Activated CD8-positive, alpha-beta memory T cell treated with anti-CD3 and anti-CD28 coated beads for 4 hours (primary cell): Measurements from ENCODE around the gene FBF1.
"Not testable (repeated sequence)": the region's sequence is repeated elsewhere in the genome, so short reads cannot be mapped to it uniquely, and the experiment has no call there.

Source experiments
- DNase-seq, 2 donors: peaks; one replicate each; pipeline ENCODE4 v3.0.0-alpha.2; 2020; ENCODE audit warnings: low read depth in 2 of 2

Gene FBF1

DNA sequence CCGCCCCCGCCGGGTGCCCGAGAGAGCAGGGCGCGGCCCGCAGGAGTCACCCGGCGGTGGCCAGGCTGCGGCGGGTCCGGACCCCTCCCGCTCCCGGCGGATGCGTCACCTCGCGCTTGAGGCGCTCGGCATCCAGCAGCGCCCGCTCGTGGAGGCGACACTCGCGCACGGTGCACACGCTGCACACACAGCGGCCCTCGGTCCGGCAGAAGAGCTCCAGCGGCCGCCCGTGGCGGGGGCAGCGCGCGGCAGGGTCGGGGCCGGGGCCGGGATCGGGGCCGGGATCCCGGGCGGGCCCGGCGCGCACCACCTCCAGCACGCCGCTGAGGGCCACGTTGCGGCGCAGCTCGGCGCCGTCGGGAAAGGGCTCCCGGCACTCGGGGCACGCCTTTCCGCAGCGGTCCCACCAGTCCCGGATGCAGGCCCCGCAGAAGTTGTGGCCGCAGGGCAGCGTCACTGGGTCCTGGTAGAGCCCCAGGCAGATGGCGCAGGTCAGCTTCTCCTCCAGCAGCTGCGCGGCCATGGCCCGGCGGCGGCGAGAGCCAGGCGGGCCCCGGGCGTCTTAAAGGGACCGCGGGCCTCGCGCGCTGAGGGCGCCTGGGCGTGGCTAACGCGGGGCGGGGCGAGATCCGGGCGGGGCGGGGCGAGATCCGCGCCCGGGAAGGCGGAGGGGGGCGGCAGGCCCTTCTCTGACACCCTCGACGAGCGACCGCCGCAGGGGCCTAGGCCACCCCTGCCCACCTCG lies 44.3 kb downstream of the FBF1 start, which contains the start of gene TRIM65:
Gene TRIM65, minus strand, starts transcription at position 537 of the 745 bp plus-strand sequence. Its CDS starts 14 bp downstream, at position 523.
- peak; percentile 54 to 55 for DNase-seq

GRCh38 chr17:75895370-75896155 lies 45.3 kb downstream of the FBF1 start:
- no peak for DNase-seq

DNA sequence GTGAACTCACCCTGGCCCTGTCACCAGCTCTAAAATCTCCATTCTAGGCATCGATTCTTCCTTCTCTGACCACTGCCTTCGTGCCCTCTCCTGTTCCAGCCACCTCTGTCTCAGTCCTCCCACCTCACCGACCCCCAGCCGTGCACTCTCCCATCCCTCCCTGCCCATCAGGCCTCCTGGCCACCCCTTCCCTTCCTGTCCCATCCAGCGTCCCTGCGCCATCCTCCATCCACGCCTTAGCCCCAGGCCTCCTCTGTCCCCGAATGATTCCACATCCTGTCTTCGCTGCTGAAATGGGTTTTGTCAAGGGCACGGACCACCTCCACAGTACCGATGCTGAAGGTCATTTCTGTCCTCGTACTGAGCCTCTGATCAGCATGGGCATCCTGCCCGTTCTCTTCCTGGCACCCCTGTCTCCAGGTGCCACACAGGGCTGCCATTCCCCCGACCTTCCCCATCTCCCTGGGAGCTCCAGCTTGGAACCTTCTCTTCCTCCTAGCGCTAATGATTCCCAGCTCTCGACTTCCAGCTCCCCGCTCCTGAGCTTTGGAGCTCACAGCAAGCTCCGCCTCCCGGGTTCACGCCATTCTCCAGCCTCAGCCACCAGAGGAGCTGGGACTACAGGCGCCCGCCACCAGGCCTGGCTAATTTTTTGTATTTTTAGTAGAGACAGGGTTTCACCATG lies 46.7 kb downstream of the FBF1 start:
- no peak for DNase-seq

- DNase-seq: no peak
Measured at GRCh38 chr17:75893305-75894048, 47.4 kb downstream of the FBF1 start.

GRCh38 chr17:75892556-75893224 lies 48.2 kb downstream of the FBF1 start:
- DNase-seq: no peak

DNA sequence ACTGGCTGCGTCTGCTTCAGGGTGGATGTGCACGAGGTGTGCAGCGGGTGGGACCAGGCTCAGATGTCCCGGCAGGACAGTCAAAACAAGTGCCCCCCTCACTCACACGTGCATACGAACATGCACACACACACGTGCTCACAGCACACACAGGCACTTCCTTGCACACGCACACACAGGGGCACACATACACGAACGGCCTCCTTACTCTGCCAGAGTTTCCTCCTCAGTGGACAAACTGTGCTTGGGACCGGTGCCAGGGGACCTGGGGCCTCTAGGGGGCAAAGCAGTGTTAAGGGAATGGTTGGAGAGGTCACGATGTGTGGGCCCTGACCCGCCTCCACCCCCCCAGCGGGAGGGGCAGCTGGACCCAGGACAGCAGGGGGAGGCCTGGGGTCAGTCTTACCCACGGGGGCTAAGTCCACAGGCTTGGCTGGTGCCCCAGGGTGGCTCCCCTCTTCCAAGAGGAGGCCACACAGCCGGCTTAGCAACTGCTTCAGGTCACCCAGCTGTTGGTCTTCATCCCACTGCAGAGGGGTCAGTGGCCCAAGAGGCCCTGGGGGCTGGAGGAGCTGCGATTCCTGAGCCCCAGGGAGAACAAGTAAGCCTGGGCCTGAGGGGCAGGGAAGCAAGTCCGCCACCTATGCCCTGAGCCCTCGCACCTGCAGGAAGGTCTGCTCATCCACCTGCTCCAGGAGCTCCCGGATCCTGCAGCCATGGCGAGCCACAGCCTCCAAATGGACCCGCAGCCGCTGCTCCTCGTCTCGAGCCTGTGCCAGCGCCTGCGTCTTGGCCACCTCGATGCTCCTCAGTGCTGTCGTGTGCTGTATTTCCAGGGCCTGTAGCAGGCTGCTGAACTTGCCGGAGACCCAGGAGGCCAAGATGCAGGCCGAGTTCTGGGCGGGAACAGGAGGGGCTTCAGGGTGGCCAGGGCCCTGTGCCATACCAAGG lies 49.0 kb downstream of the FBF1 start:
- no peak for DNase-seq

DNA sequence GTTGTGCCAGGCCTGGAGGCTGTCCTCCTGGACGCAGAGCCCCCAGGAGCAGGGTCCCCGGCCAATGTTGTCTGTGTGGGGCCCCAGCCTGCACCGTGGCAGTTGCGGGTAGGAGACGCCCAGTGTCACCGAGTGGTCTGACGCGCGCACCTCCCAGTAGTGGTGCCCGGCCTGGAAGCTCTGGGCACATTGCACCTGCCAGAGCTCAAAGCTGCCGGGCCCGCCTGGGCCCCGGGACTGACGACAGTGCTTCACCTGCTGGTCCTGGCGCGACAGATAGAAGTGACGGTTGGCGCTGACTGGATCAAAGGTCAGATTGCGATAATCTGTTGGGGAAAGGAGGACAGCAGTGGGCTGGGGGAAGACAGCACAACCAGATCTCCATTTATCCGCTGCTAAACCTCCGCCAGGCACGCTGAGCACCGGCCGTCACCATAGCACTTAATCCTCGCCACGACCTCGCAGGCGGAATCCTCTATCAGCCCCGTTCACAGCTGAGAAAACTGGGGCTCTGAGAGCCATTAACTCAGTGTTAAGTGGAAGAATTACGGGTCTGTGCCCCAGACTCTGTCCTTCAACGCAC lies 49.7 kb downstream of the FBF1 start:
- no peak for DNase-seq

GRCh38 chr17:75889454-75889853 lies 51.4 kb downstream of the FBF1 start:
- no peak for DNase-seq

DNA sequence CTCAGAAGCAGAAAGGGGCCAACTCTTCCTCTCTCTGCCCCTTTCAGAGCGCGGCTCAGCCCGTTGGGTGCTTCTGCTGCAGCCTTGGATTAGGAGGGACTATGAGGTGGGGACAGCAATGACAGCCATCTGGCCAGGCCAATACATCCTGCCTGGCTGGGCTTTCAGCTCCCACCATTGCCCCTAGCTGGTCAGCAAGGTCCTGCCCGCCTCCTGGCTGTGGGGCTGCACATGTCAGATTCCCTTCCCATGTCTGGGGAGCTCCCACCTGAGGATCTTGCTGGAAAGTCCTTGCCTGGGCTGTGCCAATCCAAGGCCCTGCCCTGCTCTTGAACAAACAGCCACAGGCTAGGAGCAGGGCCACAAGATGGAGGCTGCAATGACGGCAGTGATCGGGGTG lies 52.4 kb downstream of the FBF1 start:
- no peak for DNase-seq

GRCh38 chr17:75885860-75886259 lies 55.0 kb downstream of the FBF1 start:
- not testable (repeated sequence) for DNase-seq

DNA sequence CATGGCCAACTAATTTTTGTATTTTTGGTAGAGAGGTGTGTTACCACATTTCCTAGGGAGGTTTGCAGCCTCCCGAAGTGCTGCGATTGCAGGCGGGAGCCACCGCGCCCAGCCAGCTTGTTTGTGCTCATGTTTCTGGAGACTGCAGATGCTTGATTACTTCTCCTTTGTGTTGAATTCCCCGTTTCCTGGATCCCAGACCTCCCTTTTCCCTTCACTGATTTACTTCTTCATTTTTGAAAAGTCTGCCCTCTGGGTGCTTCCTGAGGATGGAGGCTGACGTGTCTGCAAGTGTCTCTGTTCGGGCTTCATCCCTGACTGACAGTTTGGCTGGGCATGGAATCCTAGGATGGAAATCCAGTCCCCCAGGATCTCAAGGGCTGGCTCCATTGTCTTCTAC lies 55.4 kb downstream of the FBF1 start:
- no peak for DNase-seq

DNA sequence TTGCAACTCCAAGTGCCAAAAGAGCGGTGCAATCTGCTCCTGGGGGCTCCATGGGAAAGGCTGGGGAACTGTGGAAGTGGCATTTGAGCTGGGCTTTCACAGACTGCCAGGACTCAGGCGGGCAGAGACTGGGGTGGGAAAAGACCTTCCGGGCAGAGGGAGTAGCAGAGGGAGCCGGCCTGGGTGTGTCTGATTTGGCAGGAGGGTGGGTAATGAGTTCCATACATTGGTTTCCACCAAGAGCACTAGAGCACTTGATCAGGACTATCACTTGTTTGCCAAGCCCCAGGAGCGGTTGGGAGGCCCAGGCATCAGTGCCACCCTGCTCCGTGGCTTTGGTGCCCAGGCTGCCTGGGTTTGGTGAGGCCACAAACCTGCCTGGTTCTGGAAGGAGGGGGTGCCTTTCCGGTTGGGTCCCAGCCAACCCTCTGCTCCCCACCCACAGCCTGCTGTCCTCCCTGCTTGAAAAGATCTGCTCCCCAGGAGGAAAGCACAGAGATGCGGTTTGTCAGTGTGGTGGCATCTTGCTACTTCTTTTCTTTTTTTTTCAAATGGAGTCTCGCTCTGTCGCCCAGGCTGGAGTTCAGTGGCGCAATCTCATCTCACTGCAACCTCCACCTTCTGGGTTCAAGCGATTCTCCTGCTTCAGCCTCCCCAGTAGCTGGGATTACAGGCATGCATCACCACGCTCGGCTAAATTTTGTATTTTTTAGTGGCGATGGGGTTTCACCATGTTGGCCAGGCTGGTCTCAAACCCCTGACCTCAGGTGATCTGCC lies 59.0 kb downstream of the FBF1 start:
- DNase-seq: no peak

GRCh38 chr17:75880266-75880665 lies 60.6 kb downstream of the FBF1 start:
- no peak for DNase-seq

GRCh38 chr17:75878174-75878998 lies 62.5 kb downstream of the FBF1 start, which contains the start of gene TRIM47:
Gene TRIM47, minus strand, starts transcription at chr17:75878581. Its CDS starts 33 bp downstream, at chr17:75878548.
- no peak for DNase-seq

GRCh38 chr17:75877752-75878173 lies 63.1 kb downstream of the FBF1 start:
- peak in 1 of 2 donors; percentile 45 for DNase-seq

DNA sequence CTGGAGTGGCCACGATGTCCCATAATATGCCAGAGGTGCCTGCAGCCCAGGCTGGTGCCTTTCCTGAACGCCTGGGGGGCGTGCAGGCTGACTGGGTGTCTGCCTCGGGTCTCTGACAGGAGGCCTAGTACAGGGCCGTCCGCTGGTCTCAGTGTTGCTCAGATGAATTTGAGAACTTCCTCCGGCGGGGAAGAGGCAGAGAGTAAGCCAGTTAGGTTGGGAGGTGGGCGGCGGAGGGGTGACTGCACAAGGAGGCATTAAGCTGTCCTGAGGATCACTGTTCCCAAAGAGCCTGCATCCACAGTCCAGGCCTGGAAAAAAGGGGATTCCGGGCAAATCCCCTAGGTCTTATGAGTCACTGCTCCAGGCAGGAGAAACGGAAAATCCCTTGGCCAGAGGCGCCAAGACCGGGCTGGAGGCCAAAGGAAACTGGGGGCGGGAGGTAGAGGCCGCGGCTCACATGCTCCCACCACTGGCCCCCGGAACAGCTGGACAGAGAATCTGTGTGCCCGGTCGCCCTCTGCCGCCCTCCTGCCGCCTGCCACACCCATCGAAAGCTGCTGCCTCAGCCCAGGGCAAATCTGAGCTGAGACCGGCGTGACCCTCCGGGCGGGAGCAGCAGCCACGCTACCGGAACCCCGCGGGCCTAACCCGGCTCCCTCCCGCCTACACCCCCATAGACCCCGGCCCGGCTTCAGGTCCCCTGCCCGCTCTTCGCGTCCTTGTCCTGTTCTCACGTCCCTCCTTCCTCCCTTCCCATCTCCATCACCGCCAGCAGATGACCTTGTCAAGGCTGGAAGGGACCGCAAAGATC lies 63.7 kb downstream of the FBF1 start:
- DNase-seq: no peak
